G401 (cell line): ENCODE measurements around the gene SLC22A23. TPM values are rescaled to one million over a fixed set of nuclear protein-coding genes. Genes with fewer than 3 reads are reported as not detected.

Experiments used
- DNase-seq: peaks from one replicate; pipeline ENCODE4 v3.0.0-alpha.2; 2015; ENCODE audit warnings: low spot score
- in situ Hi-C: cut with HindIII; loops from 2 replicates; pipeline ENCODE4 v1.10.0; 2016; ENCODE audit warnings: low sequenced_read_pairs, mixed read lengths
- total RNA-seq: library from RNA; depleted of rRNA; stranded (reverse); fragments of >200 nt; shearing (Covaris generic); gene quantifications from 2 replicates; pipeline ENCODE4 v1.2.3, GENCODE V29; 2014

The SLC22A23 gene
- total RNA-seq, 1 experiment from 2014 or later: 0.20 TPM

DNA sequence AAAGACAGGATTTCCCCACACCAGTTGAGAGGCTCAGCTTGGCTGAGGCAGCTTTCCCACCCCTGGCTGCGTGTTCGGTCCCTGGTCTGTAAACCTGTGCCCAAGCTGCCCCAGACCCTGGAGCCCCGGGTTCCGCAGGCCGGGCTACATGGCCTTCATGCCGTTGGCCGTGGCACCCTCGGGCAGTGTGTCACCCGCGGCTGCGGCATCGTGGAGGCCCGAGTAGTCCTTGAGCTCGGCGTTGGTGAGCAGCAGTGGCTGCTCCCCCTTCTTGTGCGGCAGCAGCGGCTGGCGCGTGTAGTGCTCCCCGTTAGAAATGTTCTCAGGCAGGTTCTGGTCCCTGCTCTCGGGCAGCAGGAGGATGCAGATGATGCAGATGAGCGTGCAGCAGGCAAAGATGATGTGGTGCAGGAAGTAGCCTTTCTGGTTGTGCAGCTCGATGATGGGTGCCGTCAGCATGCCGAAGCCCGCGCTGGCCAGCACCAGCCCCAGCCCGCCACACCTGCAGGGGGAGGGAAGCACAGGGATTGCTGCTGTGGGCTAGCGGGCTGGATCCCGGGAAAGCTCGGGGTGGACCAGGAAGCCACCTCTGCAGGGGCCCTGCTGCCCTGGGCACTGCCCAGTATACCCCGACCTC, 183.8 kb downstream of the SLC22A23 start:
- in situ Hi-C loops: no loop called here
- no peak for DNase-seq

GRCh38 chr6:3271756-3272155, 185.1 kb downstream of the SLC22A23 start:
- no peak for DNase-seq
- in situ Hi-C loops: no loop called here

DNA sequence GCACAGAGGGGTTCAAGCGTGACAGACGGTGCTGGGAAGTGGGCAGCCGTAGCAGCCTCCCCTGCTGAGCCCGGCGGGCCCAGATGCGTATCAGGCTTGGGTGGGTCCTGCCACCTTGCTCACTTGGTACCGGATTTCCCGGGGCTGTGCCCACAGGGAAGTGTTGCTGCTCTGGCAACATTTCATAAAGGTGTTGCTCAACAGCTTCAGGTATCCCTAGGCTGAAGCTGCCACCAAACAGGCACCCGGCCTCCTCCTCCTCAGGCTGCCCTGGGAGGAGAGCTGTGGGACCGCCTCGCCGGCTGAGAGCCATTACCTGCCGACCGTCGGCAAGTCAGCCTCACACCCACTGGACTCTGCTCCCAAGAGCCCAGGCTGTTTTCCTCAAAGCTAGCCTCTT, 186.6 kb downstream of the SLC22A23 start:
- in situ Hi-C loops: no loop called here
- DNase-seq: no peak

- DNase-seq: no peak
- in situ Hi-C loops: no loop called here
These were observed 187.4 kb downstream of the SLC22A23 start for GRCh38 chr6:3269281-3269975.

DNA sequence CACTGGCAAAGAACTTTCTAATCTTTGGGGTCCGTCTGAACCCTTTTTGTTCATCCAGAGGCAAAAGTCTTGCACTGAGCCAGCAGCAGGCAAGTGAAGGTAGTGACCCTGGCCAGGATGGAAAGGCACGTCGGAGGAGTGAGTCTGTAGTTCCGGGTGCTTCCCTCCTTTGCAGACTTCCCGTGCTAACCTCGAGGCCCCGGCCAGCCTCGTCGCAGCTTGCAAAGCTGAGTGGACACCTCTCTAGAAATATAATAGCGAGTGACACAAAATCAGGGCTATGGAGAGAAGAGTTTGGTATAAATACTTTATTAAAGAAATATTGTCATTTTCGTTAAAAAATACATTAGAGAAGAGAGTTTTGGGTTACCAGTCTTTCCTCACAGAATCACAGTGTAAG, 188.2 kb downstream of the SLC22A23 start:
- in situ Hi-C loops: no loop called here
- no peak for DNase-seq

DNA sequence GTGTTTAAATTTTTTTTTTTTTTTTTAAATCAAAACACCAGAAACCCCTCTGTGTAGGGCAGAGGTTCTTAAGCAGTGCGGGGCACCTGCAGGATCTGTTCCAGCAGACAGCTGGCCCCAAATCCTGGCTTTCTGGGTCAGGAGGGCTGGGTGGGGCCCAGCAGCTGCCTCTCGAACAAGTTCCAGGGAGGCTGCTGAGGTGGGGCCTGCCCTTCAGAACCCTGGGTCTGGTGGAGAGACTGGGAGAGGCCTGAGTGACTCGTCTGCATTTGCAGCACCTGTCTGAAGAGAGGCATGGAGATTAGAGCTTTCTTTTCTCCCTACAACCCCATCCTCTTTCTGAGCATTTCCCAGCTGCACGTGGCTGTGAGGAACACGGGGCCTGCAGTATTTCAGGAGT, 189.7 kb downstream of the SLC22A23 start:
- DNase-seq: no peak
- in situ Hi-C loops: no loop called here

- in situ Hi-C loops: no loop called here
- DNase-seq: no peak
These were observed 190.7 kb downstream of the SLC22A23 start for GRCh38 chr6:3266170-3266569.

DNA sequence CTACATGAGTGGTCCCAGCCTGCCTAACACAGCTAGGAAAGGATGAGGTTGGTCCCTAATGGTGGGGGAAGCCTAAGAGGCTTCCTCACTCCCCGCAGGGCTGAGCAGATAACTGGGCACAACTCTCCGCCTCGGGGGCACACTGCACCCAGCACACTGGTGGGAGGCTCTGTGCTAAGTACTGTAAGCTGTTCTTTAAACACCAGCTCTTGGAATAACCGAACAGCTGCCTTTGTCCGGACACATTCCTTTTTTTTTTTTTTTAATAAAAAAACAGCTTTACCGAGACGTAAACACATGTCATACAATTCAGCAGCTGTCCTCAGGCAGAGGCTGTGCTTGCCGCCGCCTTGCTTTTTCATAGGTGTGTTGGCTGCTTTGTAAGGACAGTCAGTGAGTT, 191.2 kb downstream of the SLC22A23 start:
- in situ Hi-C loops: no loop called here
- no peak for DNase-seq

- in situ Hi-C loops: no loop called here
- DNase-seq: no peak
These were observed 192.5 kb downstream of the SLC22A23 start for GRCh38 chr6:3264356-3264755.

- in situ Hi-C loops: no loop called here
These were observed 193.8 kb downstream of the SLC22A23 start for GRCh38 chr6:3263096-3263495.

GRCh38 chr6:3261921-3262320, 194.9 kb downstream of the SLC22A23 start:
- in situ Hi-C loops: no loop called here
- DNase-seq: no peak

More at GRCh38 chr6:3263096-3263495, 193.8 kb downstream of the SLC22A23 start:
- DNase-seq: no peak

DNA sequence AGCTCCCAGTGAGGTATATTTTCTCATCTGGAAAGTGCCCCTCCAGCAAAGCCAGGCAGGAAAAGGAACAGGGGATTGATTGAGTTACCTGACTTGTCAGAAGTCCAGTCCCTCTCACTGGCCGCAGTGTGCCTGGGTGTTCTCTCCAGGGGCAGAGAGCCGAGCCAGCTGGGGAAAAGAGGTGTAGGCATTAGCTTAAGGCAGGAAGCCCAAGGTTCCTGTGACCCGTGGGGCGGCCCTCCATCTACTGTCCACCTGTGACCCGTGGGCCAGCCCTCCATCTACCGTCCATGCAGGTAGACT, 195.4 kb downstream of the SLC22A23 start:
- DNase-seq: no peak
- in situ Hi-C loops: no loop called here

DNA sequence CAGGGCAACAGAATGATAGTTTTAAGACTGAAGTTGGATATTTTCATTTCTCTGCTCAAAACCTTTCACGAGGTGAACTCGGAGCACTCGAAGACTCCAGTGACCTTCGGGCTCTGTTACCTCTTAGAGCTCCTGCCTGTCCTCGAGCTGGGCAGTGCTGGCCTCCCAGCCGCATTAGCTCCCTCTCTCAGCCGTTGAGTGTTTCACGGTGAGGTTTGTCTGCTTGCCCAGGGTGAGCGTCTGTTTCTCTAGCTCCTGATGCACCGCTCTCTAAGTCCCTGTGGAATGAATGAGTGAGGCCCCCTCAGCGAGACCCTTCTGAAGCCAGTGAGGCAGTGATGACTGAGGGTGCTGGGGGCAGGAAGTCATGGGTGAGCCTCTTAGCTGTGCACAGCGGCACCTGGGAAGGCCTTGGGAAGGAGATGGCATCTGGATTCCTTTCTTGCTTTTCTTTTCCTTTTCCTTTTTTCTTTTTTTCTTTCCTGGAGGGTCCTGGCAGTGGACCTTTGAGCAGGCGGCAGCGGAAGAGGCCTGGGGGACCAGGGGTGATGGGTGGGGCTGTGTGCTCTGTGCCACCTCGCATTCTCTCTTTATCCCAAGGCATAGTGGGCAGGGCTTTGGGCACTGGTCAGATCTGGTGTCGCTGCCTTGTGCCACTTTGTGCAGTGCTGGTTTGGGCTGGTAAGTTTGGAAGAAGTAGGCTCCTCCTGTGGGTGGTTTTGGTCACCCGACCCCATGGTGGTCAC, 195.9 kb downstream of the SLC22A23 start:
- DNase-seq: no peak
- in situ Hi-C loops: no loop called here

- DNase-seq: no peak
- in situ Hi-C loops: no loop called here
These were observed 196.6 kb downstream of the SLC22A23 start for GRCh38 chr6:3260296-3260695.

GRCh38 chr6:3259491-3259958, 197.3 kb downstream of the SLC22A23 start:
- DNase-seq: peak; percentile 58
- in situ Hi-C loops: no loop called here

- DNase-seq: peak; percentile 90
- in situ Hi-C loops: no loop called here
These were observed 197.9 kb downstream of the SLC22A23 start, which contains the start of gene PSMG4 for GRCh38 chr6:3258720-3259490. Gene PSMG4, plus strand, starts transcription at chr6:3258947. Its CDS starts 76 bp downstream, at chr6:3259023.

DNA sequence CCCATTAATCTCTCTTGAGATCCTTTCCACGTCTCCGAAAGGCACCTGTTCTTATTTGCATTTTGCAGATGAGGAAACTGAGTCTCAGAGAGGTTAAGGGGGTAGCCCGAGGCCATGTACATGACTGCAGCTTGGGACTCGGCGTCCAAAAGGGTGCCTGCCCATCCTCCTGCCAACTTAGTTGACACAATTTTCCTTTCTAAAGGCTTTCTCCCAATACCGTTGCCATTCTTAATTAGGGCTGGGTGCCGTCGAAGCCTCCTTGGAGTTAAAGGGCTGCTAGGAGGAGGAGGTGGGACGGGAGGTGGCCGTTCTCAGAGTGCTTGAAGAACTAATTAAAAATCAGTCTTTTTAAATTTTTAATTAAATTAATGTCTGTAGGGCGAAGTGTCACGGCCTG, 198.6 kb downstream of the SLC22A23 start:
- in situ Hi-C loops: no loop called here
- no peak for DNase-seq

DNA sequence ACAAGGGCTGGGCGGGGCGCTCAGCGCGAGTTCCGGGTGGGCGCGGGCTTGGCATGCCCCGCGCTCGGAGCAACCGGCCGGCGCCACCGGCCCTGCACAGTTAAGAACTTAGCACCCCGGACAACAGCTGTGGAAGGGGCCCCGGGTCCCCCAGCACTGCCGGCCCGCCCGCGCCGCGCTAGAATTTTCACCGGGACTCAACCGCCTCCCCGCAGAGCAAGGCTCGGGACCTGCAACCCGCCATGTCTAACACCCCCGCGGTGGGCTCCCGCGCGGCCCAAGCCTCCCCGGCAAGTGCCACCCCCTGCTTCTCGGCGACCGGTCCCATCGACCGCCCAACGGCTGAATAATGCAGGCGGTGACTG, 203.3 kb downstream of the SLC22A23 start:
- no peak for DNase-seq
- in situ Hi-C loops: no loop called here

GRCh38 chr6:3252861-3253596, 203.8 kb downstream of the SLC22A23 start:
- no peak for DNase-seq
- in situ Hi-C loops: no loop called here
